Measurements from ENCODE around the gene MRPL43.

The MRPL43 gene

DNA sequence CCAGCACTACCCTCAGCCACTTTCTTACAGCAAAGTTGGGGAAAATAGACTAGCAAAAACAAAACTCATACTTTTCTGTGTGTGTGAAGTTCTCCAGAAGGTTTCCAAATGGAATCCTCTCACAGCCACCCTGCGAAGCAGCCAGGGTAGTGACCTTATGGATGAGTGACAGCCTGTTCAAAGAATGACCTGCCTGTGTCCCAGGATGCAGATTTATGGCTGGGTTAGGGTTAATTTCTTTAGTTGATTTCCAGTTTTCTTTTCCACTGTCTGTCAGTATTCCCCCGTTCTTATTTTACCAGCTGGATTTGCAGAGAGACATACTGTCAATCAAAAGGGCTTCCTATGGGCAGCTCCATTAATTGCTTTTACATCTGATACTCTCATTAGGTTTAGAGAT lies 20.4 kb downstream of the MRPL43 start:
- DNase-seq (ENCODE audit: low spot score) = no peak

DNA sequence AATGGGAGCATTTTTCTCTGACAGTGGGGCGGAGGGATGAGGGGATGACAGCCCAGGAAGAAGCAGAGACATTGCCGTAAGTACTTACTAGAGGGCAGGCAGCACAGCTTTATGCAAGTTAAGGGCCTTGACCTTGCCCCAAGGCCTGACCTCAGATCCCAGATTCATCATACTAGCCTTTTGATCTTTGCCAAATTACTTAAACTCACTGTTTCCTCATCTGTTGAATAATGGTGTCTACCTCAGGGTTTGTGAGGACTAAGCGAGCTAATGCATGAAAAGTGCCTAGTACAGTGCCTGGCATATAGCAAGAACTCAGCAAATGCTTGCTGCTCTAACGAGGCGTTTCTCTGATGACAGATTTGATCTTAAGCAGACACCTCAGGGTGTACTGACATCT lies 21.5 kb downstream of the MRPL43 start:
- no peak for DNase-seq (ENCODE audit: low spot score)

DNA sequence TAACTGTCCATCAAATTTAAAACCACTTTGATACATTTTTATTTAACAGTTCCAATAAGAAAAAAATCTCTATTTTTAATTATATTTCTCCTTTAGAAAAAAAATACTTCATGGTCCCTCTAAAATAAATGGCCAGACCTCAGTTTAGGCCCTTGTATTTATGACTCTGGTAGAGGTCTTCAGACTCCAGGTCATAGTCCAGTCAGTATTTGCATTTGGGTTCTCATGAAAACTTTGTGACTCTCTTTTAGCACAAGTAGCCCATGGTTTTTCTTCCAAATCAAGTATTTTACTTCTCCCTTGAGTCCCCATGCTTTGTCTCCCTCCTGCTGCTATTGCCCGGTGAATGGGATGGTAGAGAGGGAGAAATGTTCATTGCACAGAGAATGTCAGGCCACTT lies 23.5 kb downstream of the MRPL43 start:
- DNase-seq (ENCODE audit: low spot score) = no peak

DNA sequence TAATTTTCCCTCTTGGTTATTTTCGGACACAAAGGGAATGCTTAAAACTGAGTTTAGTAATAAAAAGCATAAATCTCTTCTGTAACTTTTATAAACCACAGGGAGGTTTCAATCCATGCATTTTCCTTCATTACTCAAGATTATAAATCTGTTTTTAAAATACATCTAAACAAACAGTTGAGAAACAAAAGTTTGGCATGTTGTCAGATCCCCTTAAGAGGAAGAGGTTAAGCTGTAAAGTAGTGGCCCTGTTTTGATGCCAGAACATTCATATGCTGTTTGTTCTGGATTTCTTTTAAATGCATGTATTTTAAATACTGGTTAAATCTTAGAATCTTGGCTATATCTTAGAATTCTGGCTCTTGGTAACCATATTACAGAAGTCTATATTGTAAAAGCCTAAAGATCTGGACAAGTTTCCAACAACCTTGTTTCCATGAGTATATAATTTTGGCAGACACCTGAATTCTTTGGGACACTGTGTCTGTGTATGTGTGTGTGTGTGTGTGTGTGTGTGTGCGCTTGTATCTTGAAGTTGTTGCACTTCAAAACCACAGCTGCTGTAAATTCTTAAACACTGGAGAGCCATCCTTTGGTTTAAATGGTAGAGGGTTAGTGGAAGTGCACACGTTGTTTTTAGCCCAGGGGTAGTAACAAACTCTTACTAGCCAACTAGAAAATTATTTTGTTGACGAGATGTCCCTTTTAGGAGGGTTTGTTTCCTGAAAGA lies 24.8 kb downstream of the MRPL43 start:
- DNase-seq (ENCODE audit: low spot score) = no peak

DNA sequence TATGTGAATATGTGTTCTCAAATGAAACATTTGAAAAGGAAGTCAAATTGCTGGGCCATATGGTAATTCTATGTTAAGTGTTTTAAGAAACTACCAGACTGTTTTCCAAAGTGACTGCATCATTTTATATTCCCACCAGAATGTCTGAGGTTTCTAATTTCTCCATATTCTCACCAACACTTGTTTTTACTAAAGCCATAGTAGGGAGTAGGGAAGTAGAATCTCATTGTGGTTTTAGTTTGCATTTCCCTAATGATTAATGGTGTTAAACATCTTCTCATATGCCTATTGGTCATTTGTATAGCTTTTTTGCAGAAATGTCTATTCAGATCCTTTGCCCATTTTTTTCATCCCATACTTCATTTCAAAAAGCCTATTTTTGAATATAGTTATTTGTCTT lies 27.0 kb downstream of the MRPL43 start:
- DNase-seq (ENCODE audit: low spot score) = no peak

DNA sequence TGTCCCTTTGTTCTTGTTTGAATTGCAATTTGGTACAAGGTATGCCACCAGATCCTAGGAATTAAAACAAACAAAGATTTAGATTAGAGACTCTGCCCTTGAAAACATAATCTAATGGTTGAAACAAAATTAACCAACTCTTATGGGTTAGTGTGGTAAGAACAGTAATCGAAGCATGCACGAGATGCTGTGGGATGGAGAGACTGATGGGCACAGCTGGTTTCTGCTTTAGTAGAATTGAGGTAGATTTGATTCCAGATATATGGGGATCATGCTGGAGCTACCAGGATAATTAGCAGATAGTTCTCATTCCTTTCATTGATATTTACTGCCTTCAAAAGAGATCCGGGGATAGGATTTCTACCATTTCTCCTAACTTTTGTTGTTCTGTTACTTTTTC lies 38.4 kb downstream of the MRPL43 start:
- DNase-seq (ENCODE audit: low spot score) = no peak

DNA sequence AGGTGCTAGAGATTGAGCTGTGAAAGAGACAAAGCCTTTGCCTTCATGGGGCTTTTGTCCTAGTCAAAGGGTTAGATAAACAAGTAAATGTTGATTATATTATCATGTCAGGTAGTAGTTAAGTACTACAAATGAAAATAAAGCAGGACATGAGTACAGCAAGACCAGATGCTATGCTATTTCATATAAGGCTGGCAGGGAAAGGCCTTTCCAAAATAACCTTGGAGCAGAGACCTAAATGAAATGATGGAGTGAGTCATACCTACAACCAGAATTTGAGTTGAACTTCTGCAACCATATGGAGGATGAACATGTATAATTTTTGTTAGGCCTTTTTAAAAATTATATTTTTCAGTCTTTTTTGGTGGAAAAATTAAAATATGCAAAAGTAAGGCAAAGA lies 41.5 kb downstream of the MRPL43 start:
- no peak for DNase-seq (ENCODE audit: low spot score)

DNA sequence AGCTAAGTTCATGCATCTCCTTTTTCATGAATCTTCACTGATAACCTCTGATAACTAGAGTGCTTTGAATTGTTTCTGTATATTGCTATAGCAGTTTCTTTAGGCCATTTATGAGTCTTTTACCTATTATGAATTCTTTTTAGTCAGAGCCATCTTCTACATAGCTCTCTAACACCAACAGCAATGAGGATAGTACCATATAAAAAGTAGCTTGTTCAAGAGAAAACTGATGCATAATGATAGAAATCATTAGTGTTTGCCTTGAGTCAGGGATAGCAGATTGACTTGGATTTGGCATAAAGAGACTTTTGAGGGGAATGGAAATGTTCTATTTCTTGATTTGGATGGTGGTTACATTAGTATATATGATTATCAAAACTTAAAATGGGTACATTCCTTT lies 43.8 kb downstream of the MRPL43 start:
- DNase-seq (ENCODE audit: low spot score) = no peak

DNA sequence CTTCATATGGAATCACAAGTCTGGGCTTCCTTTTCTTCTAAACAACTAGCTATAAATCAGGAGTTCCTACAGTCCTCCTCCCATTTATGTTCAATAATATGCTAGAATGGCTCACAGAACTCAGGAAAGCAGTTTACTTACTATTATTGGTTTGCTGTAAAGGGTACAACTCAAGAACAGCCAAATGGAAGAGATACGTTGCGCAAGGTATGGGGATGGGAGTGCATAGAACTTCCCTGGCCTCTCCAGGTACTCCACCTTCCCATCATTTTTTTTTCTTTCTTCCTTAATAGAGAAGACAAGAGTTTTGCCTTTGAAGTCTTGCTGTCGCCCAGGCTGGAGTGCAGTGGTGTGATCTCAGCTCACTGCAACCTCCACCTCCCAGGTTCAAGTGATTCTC lies 45.1 kb downstream of the MRPL43 start:
- no peak for DNase-seq (ENCODE audit: low spot score)

DNA sequence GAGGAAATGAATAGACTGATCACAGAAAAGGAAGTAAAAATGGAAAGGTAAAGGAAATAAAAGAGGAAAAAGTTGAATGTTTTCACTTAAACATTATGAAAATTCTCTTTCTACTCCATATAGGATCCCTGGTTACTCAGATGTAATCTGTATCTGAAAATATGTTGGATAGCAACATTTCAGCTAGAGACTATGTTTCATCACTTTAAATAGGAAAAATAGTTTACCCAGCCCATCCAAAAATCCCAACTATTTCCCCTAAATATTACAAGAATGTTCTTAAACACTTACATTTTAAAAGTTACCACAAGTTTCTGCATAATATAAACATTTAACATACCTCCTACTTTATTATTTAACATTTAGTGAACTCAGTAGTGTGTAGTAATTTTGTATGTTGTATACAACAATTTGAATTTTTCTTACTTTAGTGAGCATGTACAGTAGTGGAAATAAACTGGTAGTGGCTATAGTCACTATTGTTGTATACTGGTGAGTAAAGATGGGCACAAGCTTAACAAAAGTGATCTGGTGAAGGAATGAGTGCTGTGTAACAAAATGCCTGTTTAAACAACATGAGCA lies 47.4 kb downstream of the MRPL43 start:
- DNase-seq (ENCODE audit: low spot score) = no peak
